A549 (cell line): ENCODE data around the gene KMT2C. TPM values are rescaled to one million over a fixed set of nuclear protein-coding genes. Genes with fewer than 3 reads are reported as not detected.

Source experiments
- ATAC-seq, 2 experiments: fragments of 200-7000 bp in 1 of 2; fragments of >200 bp in 1 of 2; cut with Nextera tagmentation in 1 of 2; cut with Tn5 transposase in 1 of 2; 3 replicates each; pipeline versions ENCODE4 v1.8.0 to v1.9.1; 2018 to 2020; ENCODE audit warnings: mild to moderate bottlenecking in 1 of 2, moderate library complexity in 1 of 2
- CTCF ChIA-PET: fragments of 300-600 bp; sonication (Branson Sonifier 250); formaldehyde crosslinking; extraction: SDS; loops from one replicate; lab custom pipeline; 2021; ENCODE audit warnings: antibody characterized with exemption, inconsistent platforms; lab: Yijun Ruan, JAX
- POLR2A ChIA-PET: fragments of 350-600 bp; formaldehyde crosslinking; extraction: SDS; loops from one replicate; lab custom pipeline; 2021; ENCODE audit warnings: antibody characterized with exemption, inconsistent platforms; lab: Yijun Ruan, JAX
- DNase-seq, 2 experiments: peaks; one replicate each; pipeline versions ENCODE4 v3.0.0 to v3.0.0-alpha.2; 2011 to 2016; ENCODE audit warnings: low read depth in 1 of 2, low spot score in 1 of 2
- FAIRE-seq: peaks from 2 replicates; lab custom pipeline; 2011; peaks lifted over from hg19 to GRCh38; lab: Jason Lieb, UNC
- H3K27ac ChIP-seq, 2 experiments: fragments of >200 bp; sonication (Bioruptor Twin); formaldehyde crosslinking; 3 replicates each; pipeline ENCODE4 v1.5.1; 2016 to 2017
- H3K4me1 ChIP-seq: fragments of >200 bp; sonication (Bioruptor Twin); formaldehyde crosslinking; 3 replicates; pipeline ENCODE4 v1.6.1; 2016
- H3K4me2 ChIP-seq: fragments of >200 bp; sonication (Bioruptor Twin); formaldehyde crosslinking; 3 replicates; pipeline ENCODE4 v1.6.1; 2016
- H3K4me3 ChIP-seq: fragments of >200 bp; sonication (Bioruptor Twin); formaldehyde crosslinking; 3 replicates; pipeline ENCODE4 v1.5.1; 2016
- H3K9me3 ChIP-seq: fragments of >200 bp; sonication (Bioruptor Twin); formaldehyde crosslinking; 3 replicates; pipeline ENCODE4 v1.6.1; 2016
- ATOH8 ChIP-seq: fragments of 250-450 bp; sonication (Bioruptor Pico); IDR thresholded peaks from 2 replicates; pipeline ENCODE4 v1.5.0; 2020; ENCODE audit warnings: low read depth, mild to moderate bottlenecking, moderate library complexity
- BCL3 ChIP-seq: fragments of >200 bp; sonication (Bioruptor Twin); formaldehyde crosslinking; IDR thresholded peaks from 3 replicates; pipeline ENCODE4 v1.6.1; 2016
- CBX2 ChIP-seq: fragments of 200-600 bp; sonication (generic); IDR thresholded peaks from 2 replicates; pipeline ENCODE4 v1.6.1; 2016; ENCODE audit warnings: low read depth, mild to moderate bottlenecking, borderline replicate concordance
- CBX8 ChIP-seq: fragments of 200-600 bp; sonication (generic); IDR thresholded peaks from 2 replicates; pipeline ENCODE4 v1.6.1; 2016
- E2F6 ChIP-seq: IDR thresholded peaks from 2 replicates; pipeline ENCODE4 v1.6.1; 2012; ENCODE audit warnings: low read depth, borderline replicate concordance
- FOSB ChIP-seq: fragments of 250-450 bp; sonication (Bioruptor Pico); IDR thresholded peaks from 2 replicates; pipeline ENCODE4 v1.5.0; 2020; ENCODE audit warnings: mild to moderate bottlenecking, moderate library complexity
- HES2 ChIP-seq: fragments of >200 bp; sonication (Bioruptor Twin); formaldehyde crosslinking; IDR thresholded peaks from 2 replicates; pipeline ENCODE4 v1.6.1; 2016
- HOXA7 ChIP-seq: fragments of 250-450 bp; sonication (Bioruptor Pico); IDR thresholded peaks from 2 replicates; pipeline ENCODE4 v1.5.0; 2020; ENCODE audit warnings: mild to moderate bottlenecking, moderate library complexity
- JUNB ChIP-seq: fragments of >200 bp; sonication (Bioruptor Twin); formaldehyde crosslinking; IDR thresholded peaks from 2 replicates; pipeline ENCODE4 v1.6.1; 2016
- MAFK ChIP-seq: fragments of 450-650 bp; IDR thresholded peaks from 2 replicates; pipeline ENCODE4 v1.6.1; 2014; ENCODE audit not compliant: partially characterized antibody
- MAX ChIP-seq: IDR thresholded peaks from 2 replicates; pipeline ENCODE4 v1.6.1; 2012
- MAZ ChIP-seq: fragments of 150-350 bp; IDR thresholded peaks from 2 replicates; pipeline ENCODE4 v1.6.1; 2014; ENCODE audit warnings: antibody characterized with exemption, low read depth, low read length, borderline replicate concordance
- POLR2A ChIP-seq: IDR thresholded peaks from 2 replicates; pipeline ENCODE4 v1.6.1; 2012; ENCODE audit warnings: mild to moderate bottlenecking, low read length
- RAD21 ChIP-seq, 2 experiments: fragments of >200 bp in 1 of 2; sonication (Bioruptor Twin) in 1 of 2; formaldehyde crosslinking in 1 of 2; IDR thresholded peaks in 1 of 2; conservative IDR thresholded peaks in 1 of 2; 2 replicates in 1 of 2; 3 replicates in 1 of 2; pipeline ENCODE4 v1.6.1; 2012 to 2018; ENCODE audit warnings: inconsistent platforms in 1 of 2
- RARB ChIP-seq: fragments of 250-450 bp; sonication (Bioruptor Pico); IDR thresholded peaks from 2 replicates; pipeline ENCODE4 v1.8.0; 2021; ENCODE audit warnings: mild to moderate bottlenecking, moderate library complexity
- ZNF302 ChIP-seq: fragments of 250-450 bp; sonication (Bioruptor Pico); IDR thresholded peaks from 2 replicates; pipeline ENCODE4 v1.9.0; 2021; ENCODE audit warnings: inconsistent platforms, mild to moderate bottlenecking, moderate library complexity
- ZSCAN20 ChIP-seq: fragments of 250-450 bp; sonication (Bioruptor Pico); IDR thresholded peaks from 2 replicates; pipeline ENCODE4 v1.8.0; 2022; ENCODE audit warnings: mild to moderate bottlenecking, moderate library complexity
- WGBS: methylation state at CpG from one replicate; pipeline ENCODE4 v1.1.6; 2017; ENCODE audit errors: missing lambda C conversion rate; 5-methylcytosine and 5-hydroxymethylcytosine counted together
- polyA plus RNA-seq, 4 experiments: library from polyadenylated mRNA; depleted of rRNA in 3 of 4; stranded (reverse); fragments of >200 nt; fragmentation: RNase III in 1 of 4; extraction: RNeasy Plus Mini Kit Qiagen cat#74134 plus additional on column Dnase treatment in 1 of 4; gene quantifications; 2 replicates in 3 of 4; 3 replicates in 1 of 4; pipeline ENCODE4 v1.2.3, GENCODE V29; 2011 to 2017

The KMT2C gene
- polyA plus RNA-seq, 2 of the 4 experiments (the other 2 are of a cell fraction) = 4.2 to 13.1 TPM

GRCh38 chr7:152127229-152127628, 308.6 kb downstream of the KMT2C start:
- H3K9me3 ChIP-seq = peaks cover 11% of the 10 kb centered on the region; the same call in 1 of the 3 replicates
- H3K4me1 ChIP-seq = no peaks in the 10 kb centered on the region
- no peak overlapping the region for H3K27ac ChIP-seq
- ChIA-PET POLR2A (no interaction called here), CTCF (interaction anchor here (1.4 kb wide), 1 partner anchor 10 kb away, joined by 5 read pairs; no protein-coding TSS in a partner anchor)
- no peak overlapping the region for H3K4me3 ChIP-seq
- no peak overlapping the region for H3K4me2 ChIP-seq
- TF ChIP-seq POLR2A (no peak), ZNF302 (CRISPR knock-in tag) (no peak), BCL3 (no peak), RAD21 (conservative IDR thresholded peaks at IDR 0.05 in 1 of 2, IDR thresholded peaks at IDR 0.05 in 1 of 2) (no peak)
- no peak for FAIRE-seq
- DNase-seq = no peak
- WGBS = 93% methylated on average over 19 of the region's 19 CpGs
- no peak for ATAC-seq

GRCh38 chr7:152126741-152127140, 309.1 kb downstream of the KMT2C start:
- Histone ChIP-seq H3K4me1 (no peaks in the 10 kb centered on the region), H3K27ac (no peak overlapping the region), H3K4me3 (no peak overlapping the region), H3K4me2 (no peak overlapping the region), H3K9me3 (peaks cover 11% of the 10 kb centered on the region; the same call in 1 of the 3 replicates)
- no peak for FAIRE-seq
- TF ChIP-seq RAD21 (conservative IDR thresholded peaks at IDR 0.05 in 1 of 2, IDR thresholded peaks at IDR 0.05 in 1 of 2) = no peak
- TF ChIP-seq FOSB = no peak
- no peak for TF ChIP-seq MAX
- no peak for TF ChIP-seq ATOH8
- ChIA-PET CTCF (interaction anchor here (0.7 to 1.4 kb wide), 2 partner anchors 9 to 20 kb away, joined by 4 to 5 read pairs; no protein-coding TSS in a partner anchor), POLR2A (no interaction called here)
- no peak for ATAC-seq
- no peak for DNase-seq
- 94% methylated on average over 6 of the region's 7 CpGs for WGBS

- H3K9me3 ChIP-seq = peaks cover 11% of the 10 kb centered on the region; the same call in 1 of the 3 replicates
- DNase-seq (no peak), FAIRE-seq (no peak), ATAC-seq (no peak)
- POLR2A ChIA-PET = no interaction called here
- WGBS = 96% methylated on average over 1 of the region's 1 CpG
- TF ChIP-seq E2F6 = no peak
- TF ChIP-seq ZSCAN20 (CRISPR knock-in tag) = no peak
- TF ChIP-seq HOXA7 = no peak
- no peak for TF ChIP-seq JUNB
- no peak for TF ChIP-seq MAZ
- TF ChIP-seq MAFK = no peak
- TF ChIP-seq CBX2 = no peak
- TF ChIP-seq RARB (CRISPR knock-in tag) = no peak
- no peak for TF ChIP-seq HES2
- TF ChIP-seq BCL3 = no peak
- no peak for TF ChIP-seq CBX8
- no peak for TF ChIP-seq ATOH8
- no peak overlapping the region for H3K4me2 ChIP-seq
- H3K27ac ChIP-seq = no peak overlapping the region
- CTCF ChIA-PET = no interaction called here
- no peaks in the 10 kb centered on the region for H3K4me1 ChIP-seq
- H3K4me3 ChIP-seq = no peak overlapping the region
Observed at GRCh38 chr7:152122540-152122939, 313.3 kb downstream of the KMT2C start.
